ENCODE data around the gene SLC9A9.
A peak's percentile ranks its signal among the peaks of the same experiment; 100 is the strongest.

SLC9A9 gene

GRCh38 chr3:143597774-143598652 lies 250.3 kb downstream of the SLC9A9 start:
- peak overlapping the region; percentile 31 for H3K27ac ChIP-seq (ENCODE audit: low read depth, low read length)
- no peaks in the 10 kb centered on the region for H3K36me3 ChIP-seq (ENCODE audit: control insufficient read depth, insufficient read depth, low read length)
- H3K27me3 ChIP-seq (ENCODE audit: control insufficient read depth, insufficient read depth, low read length) = no peaks in the 10 kb centered on the region
- no peaks in the 10 kb centered on the region for H3K9me3 ChIP-seq (ENCODE audit: control insufficient read depth, insufficient read depth, low read length)
- peaks cover 43% of the 10 kb centered on the region for H3K4me1 ChIP-seq (ENCODE audit: control insufficient read depth, insufficient read depth, low read length)
- H3K4me3 ChIP-seq (ENCODE audit: low read depth, low read length) = no peak overlapping the region
- H3K9ac ChIP-seq (ENCODE audit: low read depth, low read length) = no peak overlapping the region

- Histone ChIP-seq H3K4me1 (ENCODE audit: control insufficient read depth, insufficient read depth, low read length) (peaks cover 43% of the 10 kb centered on the region), H3K27me3 (ENCODE audit: control insufficient read depth, insufficient read depth, low read length) (no peaks in the 10 kb centered on the region), H3K36me3 (ENCODE audit: control insufficient read depth, insufficient read depth, low read length) (no peaks in the 10 kb centered on the region), H3K9ac (ENCODE audit: low read depth, low read length) (no peak overlapping the region), H3K27ac (ENCODE audit: low read depth, low read length) (no peak overlapping the region), H3K9me3 (ENCODE audit: control insufficient read depth, insufficient read depth, low read length) (no peaks in the 10 kb centered on the region), H3K4me3 (ENCODE audit: low read depth, low read length) (no peak overlapping the region)
Observed at GRCh38 chr3:143596957-143597642, 251.2 kb downstream of the SLC9A9 start.

- Histone ChIP-seq H3K9me3 (ENCODE audit: control insufficient read depth, insufficient read depth, low read length) (no peaks in the 10 kb centered on the region), H3K9ac (ENCODE audit: low read depth, low read length) (no peak overlapping the region), H3K27me3 (ENCODE audit: control insufficient read depth, insufficient read depth, low read length) (no peaks in the 10 kb centered on the region), H3K36me3 (ENCODE audit: control insufficient read depth, insufficient read depth, low read length) (no peaks in the 10 kb centered on the region), H3K4me3 (ENCODE audit: low read depth, low read length) (no peak overlapping the region), H3K27ac (ENCODE audit: low read depth, low read length) (no peak overlapping the region), H3K4me1 (ENCODE audit: control insufficient read depth, insufficient read depth, low read length) (peaks cover 30% of the 10 kb centered on the region)
Observed at GRCh38 chr3:143595456-143596077, 252.7 kb downstream of the SLC9A9 start.

DNA sequence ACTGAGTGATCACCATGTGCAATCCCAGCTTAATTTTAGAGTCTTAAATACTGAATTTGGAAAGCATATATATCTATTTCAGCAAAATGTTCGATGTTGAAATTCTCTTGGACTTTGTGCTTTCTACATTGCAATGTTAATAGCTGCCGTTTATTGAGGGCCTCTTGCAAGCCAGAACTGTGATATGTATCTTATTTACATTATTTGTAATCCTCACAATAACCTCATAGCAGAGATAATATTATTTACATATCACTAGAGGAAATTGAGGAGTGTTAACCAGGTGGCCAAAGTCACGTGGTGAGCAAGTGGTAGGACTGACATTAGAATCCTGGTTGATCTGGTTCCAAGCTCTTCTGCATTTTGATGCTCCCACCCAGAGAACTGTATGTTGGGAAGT lies 254.1 kb downstream of the SLC9A9 start:
- Histone ChIP-seq H3K9me3 (ENCODE audit: control insufficient read depth, insufficient read depth, low read length) (no peaks in the 10 kb centered on the region), H3K27me3 (ENCODE audit: control insufficient read depth, insufficient read depth, low read length) (no peaks in the 10 kb centered on the region), H3K27ac (ENCODE audit: low read depth, low read length) (no peak overlapping the region), H3K36me3 (ENCODE audit: control insufficient read depth, insufficient read depth, low read length) (no peaks in the 10 kb centered on the region), H3K4me1 (ENCODE audit: control insufficient read depth, insufficient read depth, low read length) (peaks cover 23% of the 10 kb centered on the region), H3K9ac (ENCODE audit: low read depth, low read length) (no peak overlapping the region), H3K4me3 (ENCODE audit: low read depth, low read length) (no peak overlapping the region)

DNA sequence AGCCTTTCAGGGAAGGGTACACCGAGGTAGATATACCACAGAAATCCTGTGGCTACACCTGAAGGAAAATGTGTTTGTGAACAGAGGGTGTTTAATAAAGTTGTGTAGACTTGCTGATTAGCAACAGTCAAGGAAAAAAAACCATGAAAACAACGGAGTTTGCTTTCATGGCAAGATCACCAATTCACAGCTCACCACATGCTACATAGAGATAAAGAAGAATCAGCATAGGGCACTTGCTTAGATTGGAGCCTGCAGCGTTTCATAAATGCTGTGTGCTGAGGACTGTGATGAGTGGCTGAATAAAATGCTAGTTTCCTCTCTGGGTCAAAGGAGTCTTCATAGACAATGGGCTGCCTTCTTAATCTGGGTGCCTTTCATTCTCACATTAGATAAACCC lies 257.6 kb downstream of the SLC9A9 start:
- H3K27ac ChIP-seq (ENCODE audit: low read depth, low read length) = no peak overlapping the region

DNA sequence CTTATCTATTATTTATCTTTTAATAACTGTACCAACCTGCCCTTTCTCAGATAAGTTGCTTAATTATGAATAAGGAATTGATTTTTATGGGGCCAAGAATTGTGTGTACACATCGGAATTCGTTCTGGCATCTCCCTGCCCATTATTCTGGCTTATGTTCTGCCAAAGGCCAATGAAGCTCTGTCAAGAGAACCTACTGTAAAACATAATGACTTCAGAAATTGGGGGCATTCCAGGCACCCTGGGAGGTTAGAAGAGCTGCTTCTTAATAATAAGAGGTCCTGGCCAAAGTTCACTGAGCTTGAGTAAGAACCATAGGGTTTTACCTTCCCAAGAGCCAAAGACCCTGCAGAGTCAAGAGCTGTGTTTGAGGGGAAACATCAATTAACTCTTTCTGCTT lies 261.7 kb downstream of the SLC9A9 start:
- Histone ChIP-seq H3K9ac (ENCODE audit: low read depth, low read length) (no peak overlapping the region), H3K4me3 (ENCODE audit: low read depth, low read length) (no peak overlapping the region), H3K36me3 (ENCODE audit: control insufficient read depth, insufficient read depth, low read length) (no peaks in the 10 kb centered on the region), H3K4me1 (ENCODE audit: control insufficient read depth, insufficient read depth, low read length) (no peaks in the 10 kb centered on the region; the same call in 1 of the 2 replicates), H3K27me3 (ENCODE audit: control insufficient read depth, insufficient read depth, low read length) (no peaks in the 10 kb centered on the region), H3K27ac (ENCODE audit: low read depth, low read length) (no peak overlapping the region), H3K9me3 (ENCODE audit: control insufficient read depth, insufficient read depth, low read length) (no peaks in the 10 kb centered on the region)

More for the DNA sequence above, 257.6 kb downstream of the SLC9A9 start:
- no peak overlapping the region for H3K4me3 ChIP-seq (ENCODE audit: low read depth, low read length)
- H3K27me3 ChIP-seq (ENCODE audit: control insufficient read depth, insufficient read depth, low read length) = no peaks in the 10 kb centered on the region
- H3K36me3 ChIP-seq (ENCODE audit: control insufficient read depth, insufficient read depth, low read length) = no peaks in the 10 kb centered on the region
- H3K4me1 ChIP-seq (ENCODE audit: control insufficient read depth, insufficient read depth, low read length) = no peaks in the 10 kb centered on the region; the same call in 1 of the 2 replicates
- no peaks in the 10 kb centered on the region for H3K9me3 ChIP-seq (ENCODE audit: control insufficient read depth, insufficient read depth, low read length)
- H3K9ac ChIP-seq (ENCODE audit: low read depth, low read length) = no peak overlapping the region

- Histone ChIP-seq H3K9ac (ENCODE audit: low read depth, low read length) (no peak overlapping the region), H3K27ac (ENCODE audit: low read depth, low read length) (no peak overlapping the region), H3K27me3 (ENCODE audit: control insufficient read depth, insufficient read depth, low read length) (no peaks in the 10 kb centered on the region), H3K36me3 (ENCODE audit: control insufficient read depth, insufficient read depth, low read length) (no peaks in the 10 kb centered on the region), H3K4me1 (ENCODE audit: control insufficient read depth, insufficient read depth, low read length) (no peaks in the 10 kb centered on the region; the same call in 1 of the 2 replicates), H3K4me3 (ENCODE audit: low read depth, low read length) (no peak overlapping the region), H3K9me3 (ENCODE audit: control insufficient read depth, insufficient read depth, low read length) (no peaks in the 10 kb centered on the region)
Observed at GRCh38 chr3:143585720-143586456, 262.4 kb downstream of the SLC9A9 start.

DNA sequence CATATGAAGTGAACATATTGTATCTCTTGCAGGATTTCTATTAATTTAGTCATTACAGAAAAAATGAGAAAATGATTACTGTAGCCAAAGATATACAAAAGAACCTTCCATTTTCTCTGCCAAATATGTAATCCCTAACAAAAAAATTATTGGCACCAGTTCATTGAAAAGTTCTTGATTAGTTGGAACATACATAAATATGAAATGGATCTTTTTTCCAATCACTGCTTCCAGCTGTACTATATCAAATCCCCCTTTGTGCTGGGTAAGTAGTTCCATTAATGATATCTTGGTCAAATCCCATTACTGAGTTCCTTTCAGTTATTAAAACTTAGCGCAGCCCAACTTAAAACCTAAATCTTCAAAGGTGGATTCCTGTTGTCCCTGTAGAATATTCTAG lies 263.8 kb downstream of the SLC9A9 start:
- H3K27me3 ChIP-seq (ENCODE audit: control insufficient read depth, insufficient read depth, low read length) = no peaks in the 10 kb centered on the region
- no peaks in the 10 kb centered on the region for H3K36me3 ChIP-seq (ENCODE audit: control insufficient read depth, insufficient read depth, low read length)
- no peak overlapping the region for H3K4me3 ChIP-seq (ENCODE audit: low read depth, low read length)
- H3K4me1 ChIP-seq (ENCODE audit: control insufficient read depth, insufficient read depth, low read length) = 0 out of 2 replicates have a peak, but pooled peaks cover 4% of the 10 kb centered on the region
- no peaks in the 10 kb centered on the region for H3K9me3 ChIP-seq (ENCODE audit: control insufficient read depth, insufficient read depth, low read length)
- no peak overlapping the region for H3K9ac ChIP-seq (ENCODE audit: low read depth, low read length)
- no peak overlapping the region for H3K27ac ChIP-seq (ENCODE audit: low read depth, low read length)

- Histone ChIP-seq H3K27me3 (ENCODE audit: control insufficient read depth, insufficient read depth, low read length) (no peaks in the 10 kb centered on the region), H3K4me3 (ENCODE audit: low read depth, low read length) (no peak overlapping the region), H3K4me1 (ENCODE audit: control insufficient read depth, insufficient read depth, low read length) (0 out of 2 replicates have a peak, but pooled peaks cover 4% of the 10 kb centered on the region), H3K36me3 (ENCODE audit: control insufficient read depth, insufficient read depth, low read length) (no peaks in the 10 kb centered on the region), H3K9me3 (ENCODE audit: control insufficient read depth, insufficient read depth, low read length) (no peaks in the 10 kb centered on the region), H3K9ac (ENCODE audit: low read depth, low read length) (no peak overlapping the region), H3K27ac (ENCODE audit: low read depth, low read length) (no peak overlapping the region)
Observed at GRCh38 chr3:143581972-143582722, 266.1 kb downstream of the SLC9A9 start.

GRCh38 chr3:143578810-143579435 lies 269.3 kb downstream of the SLC9A9 start:
- Histone ChIP-seq H3K27me3 (ENCODE audit: control insufficient read depth, insufficient read depth, low read length) (no peaks in the 10 kb centered on the region), H3K27ac (ENCODE audit: low read depth, low read length) (no peak overlapping the region), H3K4me3 (ENCODE audit: low read depth, low read length) (no peak overlapping the region), H3K9ac (ENCODE audit: low read depth, low read length) (no peak overlapping the region), H3K4me1 (ENCODE audit: control insufficient read depth, insufficient read depth, low read length) (0 out of 2 replicates have a peak, but pooled peaks cover 4% of the 10 kb centered on the region), H3K9me3 (ENCODE audit: control insufficient read depth, insufficient read depth, low read length) (no peaks in the 10 kb centered on the region), H3K36me3 (ENCODE audit: control insufficient read depth, insufficient read depth, low read length) (no peaks in the 10 kb centered on the region)
